HG03060 (cell line): ENCODE results near the gene FKBP5.
"Not testable (repeated sequence)": the region's sequence is repeated elsewhere in the genome, so short reads cannot be mapped to it uniquely, and the experiment has no call there.

Source experiments
- ATAC-seq: cut with Tn5 transposase; IDR thresholded peaks from one replicate; pipeline ENCODE4 v1.9.1; 2021; ENCODE audit warnings: low read depth, moderate number of reproducible peaks; ENCODE audit not compliant: unreplicated experiment

FKBP5 gene

DNA sequence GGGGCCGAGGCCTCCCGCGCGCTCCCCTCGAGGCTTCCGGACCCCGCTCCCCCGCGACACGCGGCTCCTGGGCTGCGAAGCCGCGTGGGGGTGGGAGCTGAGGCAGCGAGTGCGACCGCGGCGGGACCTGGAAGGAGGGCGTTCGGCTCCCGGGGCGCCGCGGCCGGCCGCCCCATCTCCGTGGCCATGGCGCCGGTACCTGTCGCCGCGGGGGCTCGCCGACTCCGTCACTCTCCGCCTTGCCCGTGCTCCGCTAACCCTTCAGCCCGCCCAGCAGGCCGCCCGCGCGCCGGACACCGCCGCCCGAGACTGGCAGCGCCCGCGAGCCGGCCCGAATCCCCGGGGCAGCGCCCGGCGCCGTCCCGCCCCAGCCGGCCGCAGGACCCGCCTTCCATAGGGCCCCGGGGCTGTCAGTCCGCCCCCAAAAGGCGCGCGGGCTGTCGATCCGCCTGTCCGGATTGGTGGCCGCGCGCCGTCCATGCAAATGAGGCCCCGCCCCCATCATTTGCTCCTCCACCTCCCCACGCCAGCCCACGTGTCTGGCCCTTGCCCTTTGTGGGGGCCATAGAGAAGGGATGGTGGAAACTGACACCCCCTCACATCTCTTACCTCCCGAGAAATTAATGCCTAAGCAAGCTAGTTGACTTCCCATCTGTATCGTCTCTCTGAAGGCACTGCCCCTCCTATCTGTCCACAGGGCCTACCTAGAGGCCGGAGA is at the start of gene FKBP5:
Gene FKBP5, minus strand, starts transcription at position 311 of the 718 bp plus-strand sequence. CDS start 46,091 bp downstream, outside the sequence.
- peak; percentile 53 for ATAC-seq

DNA sequence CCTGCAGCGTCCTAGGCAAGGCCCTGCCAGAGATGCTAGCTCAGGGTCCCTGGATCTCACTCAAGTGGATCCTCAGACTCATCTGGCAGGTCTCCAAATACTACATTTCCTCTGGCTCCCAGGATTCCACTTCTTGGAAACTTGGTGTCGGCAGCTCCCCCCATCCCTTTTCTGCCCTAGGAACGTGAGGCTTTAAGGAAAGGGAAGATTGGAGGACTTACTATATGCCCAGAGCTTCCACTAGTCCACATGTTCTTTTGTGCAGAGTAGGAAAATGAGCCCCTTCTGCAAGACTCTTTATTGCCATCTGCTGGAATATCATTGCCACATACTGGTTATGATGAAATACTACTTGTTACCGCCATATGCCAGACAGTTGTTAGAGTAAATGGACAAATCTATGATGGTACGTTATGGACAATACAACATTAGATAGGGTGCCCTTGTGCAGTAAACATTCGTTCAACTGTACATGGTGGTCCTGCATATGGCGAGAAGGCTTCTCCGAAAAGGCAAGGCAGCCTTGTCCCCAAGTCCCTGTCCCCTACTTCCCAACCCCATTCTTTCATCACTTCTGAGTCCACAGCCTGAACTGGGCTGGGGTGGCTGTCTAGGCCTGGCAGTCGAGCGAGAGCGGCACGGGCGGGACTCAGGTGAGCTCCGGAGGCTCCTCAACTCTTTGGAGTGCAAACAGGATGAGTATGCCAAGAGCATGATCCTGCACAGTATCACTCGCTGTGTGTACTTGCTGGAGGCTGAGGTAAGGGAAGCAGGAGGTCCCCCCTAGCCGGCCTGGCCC is 48.9 kb upstream of the FKBP5 start:
- ATAC-seq = no peak

DNA sequence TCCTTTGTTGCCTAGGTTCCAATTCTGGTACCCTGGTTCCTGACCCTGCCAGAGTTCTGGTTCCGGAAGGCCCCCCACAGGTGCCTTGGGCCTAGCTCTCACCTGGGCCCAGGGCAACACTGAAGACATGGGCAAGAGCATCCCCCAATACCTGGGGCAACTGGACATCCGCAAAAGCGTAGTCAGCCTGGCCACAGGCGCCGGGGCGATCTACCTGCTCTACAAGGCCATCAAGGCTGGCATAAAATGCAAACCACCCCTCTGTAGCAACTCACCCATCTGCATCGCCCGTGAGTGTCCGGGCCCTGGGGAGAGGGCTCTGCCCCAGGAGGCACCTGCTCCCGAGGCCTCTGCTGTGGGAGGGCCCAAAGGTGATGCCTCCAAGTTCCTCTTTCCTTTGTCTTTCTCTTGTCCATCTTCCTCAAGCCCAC is 48.3 kb upstream of the FKBP5 start, which contains the start of gene ARMC12:
Gene ARMC12, plus strand, starts transcription at position 51 of the 431 bp plus-strand sequence. Its CDS starts 77 bp downstream, at position 128.
- no peak for ATAC-seq

DNA sequence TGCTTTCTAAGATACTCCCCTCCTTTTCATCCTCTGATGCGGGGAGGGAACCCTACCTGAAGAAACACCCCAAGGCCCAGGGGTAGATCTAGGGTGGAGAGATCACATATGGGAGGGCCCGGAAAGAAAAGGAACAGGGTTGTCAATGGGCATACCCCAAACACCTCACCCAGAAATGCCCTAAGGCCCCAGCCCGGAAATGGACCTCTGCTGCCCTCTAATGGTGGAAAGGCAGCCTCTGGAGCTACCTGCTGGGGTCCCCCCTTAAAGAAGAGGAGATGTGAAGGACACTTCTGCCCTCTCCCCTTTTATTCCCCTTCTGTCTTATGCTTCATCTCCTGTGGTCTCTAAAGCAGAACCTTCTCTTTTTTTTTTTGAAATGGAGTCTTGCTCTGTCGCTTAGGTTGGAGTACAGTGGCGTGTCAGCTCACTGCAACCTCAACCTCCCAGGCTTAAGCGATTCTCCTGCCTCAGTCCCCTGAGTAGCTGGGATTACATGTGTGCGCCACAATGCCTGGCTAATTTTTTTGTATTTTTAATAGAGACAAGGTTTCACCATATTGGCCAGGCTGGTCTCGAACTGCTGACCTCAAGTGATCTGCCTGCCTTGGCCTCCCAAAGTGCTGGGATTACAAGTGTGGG is 47.7 kb upstream of the FKBP5 start:
- no peak for ATAC-seq

DNA sequence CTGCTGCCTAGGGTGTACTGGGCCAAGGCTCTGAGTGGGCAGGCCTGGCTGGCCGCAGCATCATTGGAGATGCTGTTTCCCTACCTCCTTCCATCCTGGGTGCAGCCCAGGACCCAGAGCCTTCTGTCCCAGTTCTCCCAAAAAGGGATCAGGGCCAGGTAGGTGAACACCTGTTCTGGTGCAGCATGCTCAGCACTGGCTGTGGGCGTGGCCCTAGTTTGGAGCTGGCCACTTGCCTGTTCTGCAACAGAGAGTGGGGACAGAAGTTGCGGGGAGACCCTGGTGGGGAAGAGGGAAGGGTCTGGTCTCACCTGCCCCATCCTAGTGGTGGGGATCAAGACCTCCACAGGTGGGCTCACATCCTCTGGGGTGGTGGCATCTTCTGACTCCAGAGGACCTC is 46.7 kb upstream of the FKBP5 start:
- ATAC-seq = no peak

DNA sequence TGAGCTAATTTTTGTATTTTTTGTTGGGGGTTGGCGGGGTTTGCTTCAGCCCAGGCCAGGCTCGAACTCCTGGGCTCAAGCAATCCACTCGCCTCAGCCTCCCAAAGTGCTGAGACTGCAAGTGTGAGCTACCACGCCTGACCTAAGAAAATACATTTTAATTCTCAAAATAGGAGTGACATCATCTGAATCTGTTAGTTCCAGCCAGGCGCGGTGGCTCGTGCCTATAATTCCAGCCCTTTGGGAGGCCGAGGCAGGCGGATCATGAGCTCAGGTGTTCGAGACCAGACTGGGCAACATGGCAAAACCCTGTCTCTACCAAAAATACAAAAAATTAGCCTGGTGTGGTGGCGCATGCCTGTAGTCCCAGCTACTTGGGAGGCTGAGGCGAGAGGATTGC is 45.6 kb upstream of the FKBP5 start:
- ATAC-seq = not testable (repeated sequence)

DNA sequence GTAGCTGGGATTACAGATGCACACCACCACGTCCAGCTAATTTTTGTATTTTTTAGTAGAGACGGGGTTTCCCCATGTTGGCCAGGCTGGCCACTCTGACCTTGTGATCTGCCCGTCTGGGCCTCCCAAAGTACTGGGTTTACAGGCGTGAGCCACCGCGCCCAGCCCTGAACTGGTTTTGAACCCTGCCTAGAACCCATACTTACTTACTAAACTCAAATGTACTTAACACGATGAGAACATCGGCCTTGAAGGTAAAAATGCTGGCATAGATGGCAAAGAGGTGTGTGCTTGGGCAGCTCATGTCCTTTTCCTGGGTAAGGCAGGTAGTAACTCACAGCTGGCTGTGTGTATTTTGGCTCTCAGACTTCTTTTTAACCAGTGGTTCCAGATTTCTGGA is 44.9 kb upstream of the FKBP5 start:
- ATAC-seq = no peak

DNA sequence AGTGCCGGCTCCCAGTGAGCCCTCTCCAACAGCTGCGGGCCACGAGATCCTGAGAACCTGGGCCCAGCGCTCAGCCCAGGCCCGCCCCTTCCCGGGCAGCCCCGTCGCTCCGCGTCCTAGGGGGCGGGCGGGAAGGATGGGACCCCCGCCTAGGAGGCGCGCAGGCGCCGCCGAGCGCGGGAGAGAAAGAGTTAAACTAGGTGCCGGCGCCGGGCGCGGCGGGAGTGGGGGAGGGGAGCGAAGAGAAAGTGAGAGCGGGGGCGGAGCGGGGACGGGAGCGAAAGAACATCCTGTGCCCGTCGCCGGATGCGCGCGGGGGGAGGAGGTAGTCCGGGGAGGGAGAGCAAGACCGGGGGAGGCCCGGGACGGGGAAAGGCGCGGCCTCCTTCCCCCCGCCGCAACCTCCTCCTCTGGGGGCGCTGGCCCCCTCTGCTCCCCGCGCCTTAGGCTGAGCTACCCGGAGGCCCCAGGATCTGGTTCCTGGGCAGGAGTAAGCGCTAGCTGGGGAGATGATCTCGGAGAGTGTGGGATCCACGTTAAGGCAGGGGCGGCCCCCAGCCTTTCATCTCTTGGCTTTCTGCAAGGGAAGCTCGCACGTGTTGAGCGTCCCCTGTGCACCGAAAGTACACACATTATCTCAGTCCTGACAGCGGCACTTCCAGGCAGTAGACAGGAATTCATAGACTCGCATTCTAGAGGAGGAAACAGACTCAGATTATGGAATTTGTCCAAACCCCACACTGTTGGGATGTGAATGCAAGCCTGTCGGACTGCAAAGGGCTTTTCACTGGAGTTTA is 43.2 kb upstream of the FKBP5 start:
- no peak for ATAC-seq

DNA sequence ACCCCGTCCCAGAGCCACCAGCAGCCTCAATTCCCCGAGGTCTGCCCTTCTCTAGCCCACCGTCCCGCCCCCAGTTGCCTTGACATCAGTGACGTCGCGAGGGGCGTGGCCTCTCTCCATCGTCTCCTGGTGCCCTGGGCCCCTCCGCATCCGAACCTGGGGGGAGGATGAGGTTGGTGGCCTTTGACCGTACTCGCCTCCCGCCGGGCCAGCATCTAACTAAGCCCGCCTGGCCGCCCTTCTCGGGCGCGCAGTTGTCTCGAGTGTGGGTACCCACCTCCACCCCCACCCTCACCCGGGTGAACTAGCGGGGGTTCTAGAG is 42.7 kb upstream of the FKBP5 start:
- ATAC-seq = no peak

DNA sequence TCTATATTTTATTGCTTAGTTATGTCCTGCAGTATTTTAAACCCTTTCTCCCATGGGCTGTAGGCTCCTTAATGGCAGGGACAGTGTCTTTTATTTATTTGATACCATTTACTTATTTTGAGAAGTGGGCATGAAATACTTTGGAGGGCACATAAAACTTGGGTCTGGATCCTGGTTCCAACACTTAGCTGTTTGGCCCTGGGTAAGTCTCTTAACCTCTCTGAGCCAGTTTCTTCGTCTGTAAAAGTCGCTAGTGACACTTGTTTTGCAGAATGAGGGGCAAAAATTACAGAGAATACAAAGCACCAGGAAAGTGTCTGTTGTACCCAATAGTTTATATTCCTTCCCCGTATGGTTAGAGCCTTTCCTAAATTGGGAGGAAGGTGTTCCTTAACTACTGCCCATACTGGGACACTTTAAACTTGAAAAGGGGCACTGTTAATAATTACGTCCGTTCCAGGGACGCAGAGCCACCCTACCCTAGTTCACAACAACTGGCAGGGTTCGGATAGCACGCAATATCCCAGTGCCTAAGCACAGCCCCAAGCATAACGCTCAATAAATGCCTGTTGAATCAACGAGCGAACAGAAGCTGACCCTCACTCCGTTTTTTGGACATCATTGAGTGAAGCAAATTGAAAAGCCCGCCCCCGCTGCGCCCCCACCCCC is 42.2 kb upstream of the FKBP5 start:
- ATAC-seq = no peak

DNA sequence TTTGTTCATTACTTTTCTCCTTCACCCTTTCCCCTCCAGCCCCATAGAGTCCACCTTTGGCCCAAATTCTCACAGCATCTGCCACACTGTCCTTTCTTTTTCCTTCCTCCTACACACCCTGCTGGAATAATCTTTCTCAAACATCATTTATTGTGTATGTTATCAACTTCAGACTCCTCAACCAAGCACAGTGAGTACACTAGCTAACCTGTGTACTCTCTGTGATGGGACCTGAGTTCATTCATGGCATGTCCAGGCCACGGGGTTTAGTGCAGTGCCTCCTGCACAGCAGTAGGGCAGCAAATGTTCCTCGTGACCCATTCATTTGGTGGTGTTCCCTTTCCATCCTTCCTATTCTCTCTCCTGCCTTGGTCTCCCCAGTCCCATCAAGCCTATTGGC is 41.0 kb upstream of the FKBP5 start:
- no peak for ATAC-seq

DNA sequence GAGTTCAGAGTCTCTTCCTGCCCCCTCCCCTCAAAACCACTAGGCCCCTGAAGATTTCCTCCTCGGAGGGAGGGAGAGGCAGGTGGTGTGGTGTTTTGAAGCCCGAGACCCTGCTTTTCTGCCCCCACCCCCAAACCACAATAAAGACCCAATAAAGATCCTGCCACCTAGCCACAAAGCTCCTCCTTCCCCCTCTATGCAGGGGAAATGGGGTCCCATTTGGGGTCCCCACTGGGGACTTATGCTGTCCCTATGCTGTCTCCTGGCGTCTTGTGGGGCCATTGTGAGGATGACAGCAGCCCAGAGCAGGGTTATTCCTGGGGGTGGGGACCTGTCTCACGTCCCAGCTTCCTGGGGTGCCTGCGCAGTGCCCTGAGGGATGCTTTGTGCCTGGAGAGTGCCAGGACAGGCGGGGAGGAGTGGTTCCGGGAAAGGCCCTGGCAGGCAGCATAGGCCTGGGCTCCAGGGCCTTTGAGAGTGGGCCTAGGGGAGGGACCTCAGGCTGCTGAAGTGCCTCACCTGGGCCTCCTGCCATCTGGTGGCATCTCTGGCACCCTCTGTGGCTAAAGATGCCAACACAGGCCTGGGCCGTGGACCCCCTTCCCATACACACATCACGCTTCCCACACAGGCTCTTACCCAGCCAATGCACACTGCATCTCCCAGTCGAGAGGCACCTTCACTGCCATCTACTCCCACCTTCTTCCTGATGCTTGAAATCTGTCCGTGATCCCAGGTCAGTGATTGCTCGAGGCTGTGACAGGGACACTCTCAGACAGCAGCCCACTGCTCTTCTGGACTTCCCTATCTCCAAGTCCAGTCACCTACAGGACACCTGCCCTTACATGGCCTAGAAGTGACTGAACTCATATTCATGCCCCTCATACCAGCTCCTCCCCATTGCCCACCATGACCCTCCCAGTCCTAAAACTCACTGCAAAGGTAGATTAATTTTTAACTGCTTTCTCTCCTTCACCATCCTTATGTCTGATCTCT is 40.3 kb upstream of the FKBP5 start:
- ATAC-seq = no peak

DNA sequence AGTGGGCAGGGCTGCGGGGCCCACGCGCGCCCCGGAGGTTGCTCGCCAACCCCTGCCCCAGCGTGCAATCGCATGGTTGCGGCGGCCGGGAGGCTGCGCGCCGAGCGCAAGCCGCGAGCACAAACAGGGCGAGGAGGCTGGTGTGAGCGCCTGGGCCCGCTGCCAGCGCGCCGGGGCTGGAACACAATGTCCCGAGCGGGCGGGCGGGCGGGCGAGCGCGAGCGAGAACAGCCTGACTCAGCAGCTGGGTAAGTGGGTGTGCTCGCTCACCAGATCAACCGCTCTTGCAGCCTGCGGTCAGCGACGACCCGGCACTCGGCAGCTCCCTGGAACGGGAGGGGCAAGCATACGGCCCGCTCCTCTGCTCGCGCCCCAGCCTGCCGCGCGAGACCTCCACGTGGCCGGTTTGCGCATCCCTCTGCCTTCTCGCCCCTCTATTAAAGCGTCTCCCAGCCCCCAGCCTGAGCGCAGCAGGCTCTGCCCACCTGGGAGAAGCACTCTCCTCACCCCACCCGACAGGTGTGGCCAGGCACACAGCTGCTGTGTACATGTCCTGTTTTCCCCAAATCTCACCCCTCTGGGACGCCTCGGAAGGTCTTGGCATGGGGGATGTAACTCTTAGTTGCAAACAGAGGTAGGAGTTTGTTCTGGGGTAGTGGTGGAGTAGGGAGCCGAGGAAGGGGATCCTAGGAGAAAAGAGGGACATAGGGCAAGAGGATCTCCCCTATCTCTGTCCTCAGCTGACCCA is 39.4 kb upstream of the FKBP5 start:
- peak; percentile 33 for ATAC-seq

DNA sequence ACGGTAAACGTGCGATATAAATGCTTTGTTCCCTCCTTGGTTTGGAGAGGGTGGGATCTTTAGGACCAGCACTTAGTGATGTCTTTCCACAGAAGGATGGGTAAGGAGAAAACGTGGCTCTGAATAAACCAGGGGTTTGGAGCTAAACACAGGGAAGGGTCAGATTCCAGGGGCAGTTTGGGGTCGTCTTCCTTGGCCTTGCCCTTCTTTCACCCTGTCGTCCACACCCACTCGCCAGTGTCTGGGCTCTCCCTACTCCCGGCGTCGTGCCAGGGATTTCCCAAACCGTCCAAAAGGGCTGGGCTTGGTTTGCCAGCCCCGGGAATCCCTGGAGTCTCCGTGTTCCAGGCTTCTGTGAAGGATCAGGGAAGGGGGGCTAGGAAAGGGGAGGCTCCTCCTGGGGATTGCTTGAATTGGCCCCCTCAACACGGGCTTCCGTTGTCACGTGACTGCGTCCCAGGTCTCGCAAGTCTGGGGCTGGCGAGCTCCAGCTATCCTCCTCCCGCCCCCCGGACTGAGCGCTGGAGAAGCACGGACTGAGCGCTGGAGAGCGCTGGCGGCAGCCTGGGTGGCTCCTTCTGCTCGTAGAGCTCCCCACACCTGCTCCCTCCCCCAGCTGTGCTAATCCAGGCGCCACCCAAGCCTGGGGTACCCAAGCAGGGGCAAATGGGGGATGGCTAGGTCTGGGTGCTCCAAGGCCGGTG is 38.7 kb upstream of the FKBP5 start:
- no peak for ATAC-seq

DNA sequence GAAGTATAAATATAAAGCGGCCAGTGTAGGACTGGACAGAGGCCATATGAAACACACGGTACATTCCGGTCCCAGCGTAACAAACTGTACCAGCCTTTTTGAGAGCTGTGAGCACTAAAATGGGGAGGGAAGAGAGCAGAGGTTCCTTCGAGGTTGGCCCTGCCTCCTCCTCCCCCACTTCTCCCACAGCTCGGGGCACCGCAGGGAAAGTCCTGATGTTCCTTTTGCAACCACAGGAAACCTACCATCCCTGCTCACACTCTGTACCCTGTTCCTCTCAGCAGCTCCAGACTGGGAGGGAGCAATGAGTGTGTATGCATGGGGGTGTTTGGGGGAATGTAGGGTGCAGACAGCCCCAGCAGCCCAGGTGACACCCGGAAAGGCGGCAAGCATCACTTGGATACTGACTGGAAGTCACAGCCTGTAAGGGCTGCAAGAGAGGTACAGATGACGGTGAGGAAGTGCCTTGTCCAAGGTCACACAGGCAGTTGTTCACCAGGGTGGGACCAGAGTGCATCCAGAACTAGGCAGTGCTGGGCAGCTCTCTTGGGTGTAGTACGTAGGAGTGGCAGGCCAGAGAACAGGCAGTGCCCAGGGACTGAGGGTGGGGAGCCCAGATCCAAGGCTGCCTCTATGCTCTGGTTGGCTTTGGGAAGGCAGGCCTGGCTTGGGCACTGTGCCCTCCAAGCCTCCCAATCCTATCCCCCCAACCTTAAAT is 37.2 kb upstream of the FKBP5 start:
- ATAC-seq = no peak

DNA sequence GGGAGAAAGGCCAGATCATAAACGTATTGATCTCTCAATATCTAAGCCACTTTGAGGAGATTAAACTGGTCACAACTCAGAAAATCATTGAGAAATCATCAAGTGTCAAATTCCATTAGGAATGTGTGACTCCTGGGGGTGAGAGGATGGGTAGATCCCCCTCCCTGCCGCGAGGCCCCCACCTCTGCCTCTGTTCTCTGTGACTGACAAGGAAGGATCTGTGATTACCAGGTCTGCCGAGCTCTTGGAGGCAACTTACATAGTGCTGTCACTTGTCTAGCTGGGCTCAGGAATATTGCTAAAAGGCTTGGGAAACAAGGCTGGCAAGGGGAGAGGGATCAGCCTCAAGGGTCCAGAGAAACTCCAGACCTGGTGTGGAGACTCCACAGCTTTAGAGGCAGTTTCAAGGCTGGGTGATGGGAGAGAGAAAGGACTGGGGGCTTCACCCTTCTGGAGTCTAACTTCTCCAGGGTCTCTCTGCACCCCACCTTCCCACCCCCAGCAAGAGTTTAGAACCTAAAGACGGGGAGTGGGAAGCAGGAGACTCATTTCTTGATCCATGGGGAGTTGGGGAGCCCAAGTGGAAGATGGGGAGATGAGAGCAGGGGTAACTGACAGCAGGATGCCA is 36.5 kb upstream of the FKBP5 start:
- ATAC-seq = no peak

DNA sequence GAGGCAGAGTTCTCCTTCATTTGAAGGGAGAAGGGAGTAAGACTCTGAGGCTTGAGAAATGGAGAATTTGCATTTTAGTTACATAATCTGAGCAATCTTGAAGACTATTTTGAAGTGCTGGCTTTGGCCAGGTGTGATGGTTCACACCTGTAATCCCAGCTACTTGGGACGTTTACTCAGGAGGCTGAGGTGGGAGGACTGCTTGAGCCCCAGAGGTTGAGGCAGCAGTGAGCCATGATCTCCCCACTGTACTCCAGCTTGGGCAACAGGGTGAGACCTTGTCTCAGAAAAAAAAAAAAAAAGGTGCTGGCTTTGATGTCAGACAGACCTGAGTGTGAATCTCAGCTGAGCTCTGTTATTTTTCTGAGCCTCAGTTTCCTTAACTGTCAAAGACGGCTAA is 35.8 kb upstream of the FKBP5 start:
- no peak for ATAC-seq
